Tibial nerve (tissue), 4 donors: ENCODE measurements around the gene NBEA.

Experiments used
- EP300 ChIP-seq, 2 donors: sonication (generic); formaldehyde crosslinking; IDR thresholded peaks; one replicate each; pipeline ENCODE4 v1.6.1; 2017; ENCODE audit warnings: antibody characterized with exemption in 2 of 2, mild to moderate bottlenecking in 1 of 2
- TF ChIP-seq, protein P1 (sequence below), 5 experiments: fragments of 200-600 bp in 3 of 5; fragments of 450-650 bp in 2 of 5; sonication (generic) in 3 of 5; IDR thresholded peaks; one replicate each; pipeline ENCODE4 v1.5.1; 2016 to 2019; ENCODE audit warnings: antibody characterized with exemption in 5 of 5, mild to moderate bottlenecking in 3 of 5, moderate library complexity in 2 of 5

DNA sequence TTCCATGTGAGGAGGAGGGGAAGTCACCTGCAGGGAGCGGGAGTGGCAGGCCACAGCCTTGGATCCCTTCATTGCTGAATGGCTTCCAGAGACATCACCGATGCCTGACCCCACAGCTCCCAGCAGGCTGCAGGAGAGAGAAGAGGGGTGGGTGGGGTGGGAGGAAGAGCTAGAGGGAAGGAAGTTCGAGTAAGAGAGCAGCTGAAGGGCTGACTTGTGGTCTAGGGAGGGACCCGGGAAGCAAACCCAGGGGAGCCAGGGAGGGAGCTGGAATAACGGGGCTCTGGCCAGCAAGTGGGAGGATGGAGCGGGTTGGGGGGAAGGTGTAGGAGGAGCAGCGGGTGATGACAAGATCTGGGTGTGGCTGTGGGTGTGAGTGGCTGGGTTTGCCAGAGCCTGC, 764.2 kb downstream of the NBEA start:
- TF ChIP-seq EP300 (IDR thresholded peaks at IDR 0.05) = no peak
- TF ChIP-seq, protein P1, sequence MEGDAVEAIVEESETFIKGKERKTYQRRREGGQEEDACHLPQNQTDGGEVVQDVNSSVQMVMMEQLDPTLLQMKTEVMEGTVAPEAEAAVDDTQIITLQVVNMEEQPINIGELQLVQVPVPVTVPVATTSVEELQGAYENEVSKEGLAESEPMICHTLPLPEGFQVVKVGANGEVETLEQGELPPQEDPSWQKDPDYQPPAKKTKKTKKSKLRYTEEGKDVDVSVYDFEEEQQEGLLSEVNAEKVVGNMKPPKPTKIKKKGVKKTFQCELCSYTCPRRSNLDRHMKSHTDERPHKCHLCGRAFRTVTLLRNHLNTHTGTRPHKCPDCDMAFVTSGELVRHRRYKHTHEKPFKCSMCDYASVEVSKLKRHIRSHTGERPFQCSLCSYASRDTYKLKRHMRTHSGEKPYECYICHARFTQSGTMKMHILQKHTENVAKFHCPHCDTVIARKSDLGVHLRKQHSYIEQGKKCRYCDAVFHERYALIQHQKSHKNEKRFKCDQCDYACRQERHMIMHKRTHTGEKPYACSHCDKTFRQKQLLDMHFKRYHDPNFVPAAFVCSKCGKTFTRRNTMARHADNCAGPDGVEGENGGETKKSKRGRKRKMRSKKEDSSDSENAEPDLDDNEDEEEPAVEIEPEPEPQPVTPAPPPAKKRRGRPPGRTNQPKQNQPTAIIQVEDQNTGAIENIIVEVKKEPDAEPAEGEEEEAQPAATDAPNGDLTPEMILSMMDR (IDR thresholded peaks at IDR 0.05) = no peak
